ENCODE measurements around the gene TPD52L2. TPM values are rescaled to one million over a fixed set of nuclear protein-coding genes. Genes with fewer than 3 reads are reported as not detected.

Gene TPD52L2
- total RNA-seq, 1 donor from 2014 or later = 88.1 TPM

- DNase-seq (ENCODE audit: low spot score, unreplicated experiment) = no peak
- H3K4me1 Mint-ChIP-seq (ENCODE audit: low read depth) = peaks cover 5% of the 10 kb centered on the region
- H3K27ac Mint-ChIP-seq = no peak overlapping the region
- H3K27me3 Mint-ChIP-seq = peaks cover 10% of the 10 kb centered on the region
- H3K36me3 Mint-ChIP-seq (ENCODE audit: insufficient read depth) = no peaks in the 10 kb centered on the region
- H3K4me3 Mint-ChIP-seq (ENCODE audit: low read depth) = no peak overlapping the region
- TF ChIP-seq CTCF (IDR thresholded peaks at IDR 0.05; ENCODE audit: unreplicated experiment) = no peak
- no peaks in the 10 kb centered on the region for H3K9me3 Mint-ChIP-seq (ENCODE audit: low read depth)
These were observed 21.8 kb upstream of the TPD52L2 start for GRCh38 chr20:63843222-63843621.

- H3K27ac Mint-ChIP-seq = no peak overlapping the region
- TF ChIP-seq CTCF (IDR thresholded peaks at IDR 0.05; ENCODE audit: unreplicated experiment) = no peak
- peaks cover 10% of the 10 kb centered on the region for H3K27me3 Mint-ChIP-seq
- no peak overlapping the region for H3K4me3 Mint-ChIP-seq (ENCODE audit: low read depth)
- DNase-seq (ENCODE audit: low spot score, unreplicated experiment) = no peak
- peaks cover 5% of the 10 kb centered on the region for H3K4me1 Mint-ChIP-seq (ENCODE audit: low read depth)
- no peaks in the 10 kb centered on the region for H3K9me3 Mint-ChIP-seq (ENCODE audit: low read depth)
- H3K36me3 Mint-ChIP-seq (ENCODE audit: insufficient read depth) = no peaks in the 10 kb centered on the region
These were observed 21.3 kb upstream of the TPD52L2 start for GRCh38 chr20:63843778-63844177.

- no peak for DNase-seq (ENCODE audit: low spot score, unreplicated experiment)
- Mint-ChIP-seq H3K27ac (no peak overlapping the region), H3K27me3 (peaks cover 10% of the 10 kb centered on the region), H3K4me3 (ENCODE audit: low read depth) (no peak overlapping the region), H3K4me1 (ENCODE audit: low read depth) (peaks cover 5% of the 10 kb centered on the region), H3K9me3 (ENCODE audit: low read depth) (no peaks in the 10 kb centered on the region), H3K36me3 (ENCODE audit: insufficient read depth) (no peaks in the 10 kb centered on the region)
- TF ChIP-seq CTCF (IDR thresholded peaks at IDR 0.05; ENCODE audit: unreplicated experiment) = no peak
These were observed 20.5 kb upstream of the TPD52L2 start for GRCh38 chr20:63844511-63844991.

- H3K4me3 Mint-ChIP-seq (ENCODE audit: low read depth) = peak overlapping the region; percentile 24
- no peaks in the 10 kb centered on the region for H3K36me3 Mint-ChIP-seq (ENCODE audit: insufficient read depth)
- H3K27me3 Mint-ChIP-seq = peaks cover 14% of the 10 kb centered on the region
- no peak overlapping the region for H3K27ac Mint-ChIP-seq
- H3K9me3 Mint-ChIP-seq (ENCODE audit: low read depth) = no peaks in the 10 kb centered on the region
- DNase-seq (ENCODE audit: low spot score, unreplicated experiment) = no peak
- peaks cover 2% of the 10 kb centered on the region for H3K4me1 Mint-ChIP-seq (ENCODE audit: low read depth)
- no peak for TF ChIP-seq CTCF (IDR thresholded peaks at IDR 0.05; ENCODE audit: unreplicated experiment)
These were observed 18.8 kb upstream of the TPD52L2 start for GRCh38 chr20:63846128-63846771.

- Mint-ChIP-seq H3K4me1 (ENCODE audit: low read depth) (peaks cover 2% of the 10 kb centered on the region), H3K36me3 (ENCODE audit: insufficient read depth) (no peaks in the 10 kb centered on the region), H3K27me3 (peaks cover 14% of the 10 kb centered on the region), H3K27ac (no peak overlapping the region), H3K9me3 (ENCODE audit: low read depth) (no peaks in the 10 kb centered on the region), H3K4me3 (ENCODE audit: low read depth) (no peak overlapping the region)
- DNase-seq (ENCODE audit: low spot score, unreplicated experiment) = no peak
- TF ChIP-seq CTCF (IDR thresholded peaks at IDR 0.05; ENCODE audit: unreplicated experiment) = no peak
These were observed 18.2 kb upstream of the TPD52L2 start for GRCh38 chr20:63846888-63847236.
